K562 treated with DMSO at 1 percent for 12 hours (cell line): ENCODE measurements around the gene IPPK. TPM values are rescaled to one million over a fixed set of nuclear protein-coding genes. Genes with fewer than 3 reads are reported as not detected.

ENCODE experiments used
- total RNA-seq: library from RNA; unstranded; fragments of 300-600 nt; gene quantifications from 2 replicates; pipeline ENCODE4 v1.2.3, GENCODE V29; 2022; ENCODE audit not compliant: insufficient read depth

The IPPK gene, protein sequence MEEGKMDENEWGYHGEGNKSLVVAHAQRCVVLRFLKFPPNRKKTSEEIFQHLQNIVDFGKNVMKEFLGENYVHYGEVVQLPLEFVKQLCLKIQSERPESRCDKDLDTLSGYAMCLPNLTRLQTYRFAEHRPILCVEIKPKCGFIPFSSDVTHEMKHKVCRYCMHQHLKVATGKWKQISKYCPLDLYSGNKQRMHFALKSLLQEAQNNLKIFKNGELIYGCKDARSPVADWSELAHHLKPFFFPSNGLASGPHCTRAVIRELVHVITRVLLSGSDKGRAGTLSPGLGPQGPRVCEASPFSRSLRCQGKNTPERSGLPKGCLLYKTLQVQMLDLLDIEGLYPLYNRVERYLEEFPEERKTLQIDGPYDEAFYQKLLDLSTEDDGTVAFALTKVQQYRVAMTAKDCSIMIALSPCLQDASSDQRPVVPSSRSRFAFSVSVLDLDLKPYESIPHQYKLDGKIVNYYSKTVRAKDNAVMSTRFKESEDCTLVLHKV
- 3.4 and 9.7 TPM in 2 replicates for total RNA-seq

DNA sequence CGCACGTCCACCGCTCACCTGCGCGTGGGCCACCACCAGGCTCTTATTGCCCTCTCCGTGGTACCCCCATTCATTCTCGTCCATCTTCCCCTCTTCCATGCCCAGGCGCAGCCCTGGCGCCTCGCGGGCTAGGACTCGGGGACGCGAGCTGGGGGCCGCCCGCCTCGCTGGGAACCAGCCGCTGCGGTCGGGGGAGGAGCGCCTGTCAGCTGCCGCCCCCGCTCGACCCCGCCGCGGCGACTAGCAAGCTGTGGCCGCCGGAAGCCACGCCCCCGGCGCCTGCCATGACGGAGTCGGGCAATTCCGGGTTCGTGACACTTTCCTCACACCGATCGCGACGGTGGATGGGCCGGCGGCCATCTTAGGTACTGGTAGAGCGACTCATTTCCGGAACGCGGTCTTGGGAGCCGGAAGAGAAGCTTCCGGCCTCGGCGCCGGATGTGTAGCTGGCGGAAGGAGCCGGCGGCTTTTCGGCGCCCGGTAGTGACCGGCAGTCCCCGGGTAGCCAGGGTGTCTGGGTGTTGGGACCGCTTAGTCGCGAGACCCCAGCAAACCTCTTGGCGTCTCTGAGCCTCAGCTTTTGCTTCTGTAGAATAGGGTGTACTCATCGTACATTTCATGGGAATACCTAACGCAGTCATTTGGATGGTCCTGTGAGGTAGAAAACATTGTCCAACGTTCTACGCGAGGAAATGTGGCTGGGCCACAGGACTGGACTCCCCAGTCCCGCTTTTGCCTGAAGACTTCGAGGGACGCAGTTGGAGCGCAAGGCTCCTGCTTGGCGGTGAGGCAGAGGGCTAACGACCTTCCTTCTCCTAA lies at the start of gene IPPK:
Gene IPPK, minus strand, starts transcription at position 242 of the 819 bp plus-strand sequence. Its CDS starts 143 bp downstream, at position 99.

Other genes with a start within 250 kb of the IPPK start
- not detected in 2 replicates for gene OMD, start 245.7 kb downstream of the IPPK start, total RNA-seq
- not detected in 2 replicates for gene ASPN, start 187.6 kb downstream of the IPPK start, total RNA-seq
- not detected in 2 replicates for gene ECM2, start 134.1 kb downstream of the IPPK start, total RNA-seq
- 7.0 and 20.5 TPM in 2 replicates for gene BICD2, start 94.7 kb upstream of the IPPK start, total RNA-seq
- gene ZNF484, start 207.9 kb upstream of the IPPK start, total RNA-seq: 1.4 TPM in 1 of 2 replicates, not detected in the other